Sigmoid colon (tissue), 7 donors: Measurements from ENCODE around the gene CD63. TPM values are rescaled to one million over a fixed set of nuclear protein-coding genes. Genes with fewer than 3 reads are reported as not detected.

Source experiments
- DNase-seq: peaks from one replicate; pipeline ENCODE4 v3.0.0-alpha.2; 2019
- H3K27ac ChIP-seq, 4 donors: fragments of 200-600 bp; sonication (generic); one replicate each; pipeline ENCODE4 v1.5.1; 2016 to 2019; ENCODE audit warnings: mild to moderate bottlenecking in 1 of 4
- H3K27me3 ChIP-seq, 3 donors: fragments of 200-600 bp; sonication (generic); one replicate each; pipeline ENCODE4 v1.5.1; 2019; ENCODE audit warnings: mild to moderate bottlenecking in 1 of 3
- H3K36me3 ChIP-seq, 4 donors: fragments of 200-600 bp; sonication (generic); one replicate each; pipeline ENCODE4 v1.5.1; 2016 to 2019
- H3K4me1 ChIP-seq, 4 donors: fragments of 200-600 bp; sonication (generic); one replicate each; pipeline ENCODE4 v1.5.1; 2017 to 2019
- H3K4me3 ChIP-seq, 4 donors: fragments of 200-600 bp; sonication (generic); one replicate each; pipeline ENCODE4 v1.5.1; 2017 to 2019; ENCODE audit warnings: mild to moderate bottlenecking in 2 of 4, moderate library complexity in 1 of 4
- H3K9me3 ChIP-seq, 4 donors: fragments of 200-600 bp in 3 of 4; sonication (generic) in 3 of 4; one replicate each; pipeline versions ENCODE4 v1.5.1 to v1.6.1; 2013 to 2019
- EP300 ChIP-seq, 4 donors: sonication (generic); formaldehyde crosslinking; IDR thresholded peaks; one replicate each; pipeline ENCODE4 v1.6.1; 2017; ENCODE audit warnings: antibody characterized with exemption in 4 of 4
- POLR2A ChIP-seq, 2 donors: fragments of 450-650 bp; IDR thresholded peaks; one replicate each; pipeline ENCODE4 v1.6.1; 2016; ENCODE audit warnings: antibody characterized with exemption in 2 of 2, mild to moderate bottlenecking in 2 of 2, moderate library complexity in 2 of 2
- POLR2AphosphoS5 ChIP-seq, 4 donors: sonication (generic); formaldehyde crosslinking; IDR thresholded peaks; one replicate each; pipeline ENCODE4 v1.6.1; 2017; ENCODE audit warnings: antibody characterized with exemption in 4 of 4
- WGBS, 2 donors: extraction: QIAGEN DNeasy Blood & Tissue Kit; methylation state at CpG; one replicate each; pipeline ENCODE4 v1.1.7; 2013; 5-methylcytosine and 5-hydroxymethylcytosine counted together
- intact Hi-C: fragments of 100-400 bp; cut with DNase I; formaldehyde crosslinking; loops from one replicate; pipeline ENCODE4 v1.15.1; 2023
- polyA plus RNA-seq, 3 donors: library from polyadenylated mRNA; stranded (reverse); fragments of 200-250 nt; gene quantifications; one replicate each; pipeline ENCODE4 v1.2.3, GENCODE V29; 2013
- total RNA-seq, 4 donors: library from RNA; depleted of rRNA; stranded (reverse); fragments of >200 nt; gene quantifications; one replicate each; pipeline ENCODE4 v1.1.0, GENCODE V29; 2016
- TF ChIP-seq, protein P1 (sequence below), 4 experiments: fragments of 450-650 bp in 3 of 4; fragments of 200-600 bp in 1 of 4; IDR thresholded peaks; one replicate each; pipeline ENCODE4 v1.5.1; 2016 to 2019; ENCODE audit warnings: antibody characterized with exemption in 4 of 4, mild to moderate bottlenecking in 3 of 4, moderate library complexity in 2 of 4
- donor health status: healthy with polysubstance abuse.
- donor health status: Bipolar disorder and iron deficiency.
- donor health status: healthy.

Gene CD63
- total and polyA plus RNA-seq, 7 donors: 450 to 1,058 (median 842) TPM

DNA sequence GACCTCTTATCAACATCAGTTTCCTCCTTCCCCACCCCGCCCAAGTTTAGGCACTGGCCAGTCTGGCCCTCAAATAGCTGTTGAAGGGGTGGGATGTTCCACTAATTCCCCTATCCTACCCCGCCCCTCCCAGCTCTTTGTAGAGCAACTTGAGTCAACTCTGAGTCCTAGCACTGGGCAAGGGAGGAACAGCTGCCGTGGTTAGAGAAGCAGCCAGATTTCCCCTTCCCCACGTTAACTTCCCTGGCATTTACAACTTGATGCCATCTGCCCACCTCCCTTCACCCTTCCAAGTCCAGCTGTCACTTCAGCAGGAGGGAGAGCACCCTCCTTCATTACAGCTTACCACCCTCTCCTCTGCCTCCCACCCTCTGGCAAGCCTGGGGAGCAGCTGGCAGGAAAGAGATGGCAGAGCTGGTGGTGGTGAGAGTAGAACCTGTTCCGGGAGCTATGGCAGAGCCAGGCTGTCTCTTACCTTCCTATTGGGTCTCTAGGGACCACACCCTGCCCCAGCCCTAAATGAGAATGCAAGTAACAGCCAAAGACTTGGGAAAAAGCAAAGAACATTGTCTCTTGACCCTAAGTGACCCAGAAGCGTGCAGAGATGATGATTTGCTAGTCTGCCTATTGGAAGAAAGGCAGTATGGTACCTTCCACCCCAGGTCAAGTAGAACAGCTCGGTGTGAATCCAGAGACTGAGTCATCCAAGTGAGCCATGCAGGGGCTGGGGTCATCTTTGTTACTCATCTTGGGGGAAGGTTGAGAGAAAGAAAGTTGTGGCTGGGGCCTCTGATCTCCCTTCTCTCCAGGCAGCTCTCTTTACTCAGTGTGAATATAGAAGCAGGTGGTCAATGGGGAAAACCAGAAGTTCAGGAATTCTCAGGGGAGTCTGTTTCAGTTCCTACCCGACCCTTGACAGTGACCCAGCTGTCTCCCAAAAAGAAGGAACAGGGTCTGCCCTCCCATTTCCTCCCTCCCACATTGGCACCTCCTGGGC lies 11.5 kb downstream of the CD63 start:
- Histone ChIP-seq H3K36me3 (no peaks in the 10 kb centered on the region), H3K4me3 (peak overlapping the region in 3 of 4 donors; percentile 56 to 63 (median 60)), H3K9me3 (no peaks in the 10 kb centered on the region), H3K27ac (peak overlapping the region; percentile 100), H3K27me3 (no peaks in the 10 kb centered on the region), H3K4me1 (peaks cover 0 to 88% (median 83%) of the 10 kb centered on the region in 4 donors)
- 16 to 34% methylated on average over 8 of the region's 8 CpGs for WGBS, 2 donors
- intact Hi-C loops: no loop called here
- no peak for DNase-seq
- no peak for TF ChIP-seq POLR2A (IDR thresholded peaks at IDR 0.05)
- TF ChIP-seq, protein P1, sequence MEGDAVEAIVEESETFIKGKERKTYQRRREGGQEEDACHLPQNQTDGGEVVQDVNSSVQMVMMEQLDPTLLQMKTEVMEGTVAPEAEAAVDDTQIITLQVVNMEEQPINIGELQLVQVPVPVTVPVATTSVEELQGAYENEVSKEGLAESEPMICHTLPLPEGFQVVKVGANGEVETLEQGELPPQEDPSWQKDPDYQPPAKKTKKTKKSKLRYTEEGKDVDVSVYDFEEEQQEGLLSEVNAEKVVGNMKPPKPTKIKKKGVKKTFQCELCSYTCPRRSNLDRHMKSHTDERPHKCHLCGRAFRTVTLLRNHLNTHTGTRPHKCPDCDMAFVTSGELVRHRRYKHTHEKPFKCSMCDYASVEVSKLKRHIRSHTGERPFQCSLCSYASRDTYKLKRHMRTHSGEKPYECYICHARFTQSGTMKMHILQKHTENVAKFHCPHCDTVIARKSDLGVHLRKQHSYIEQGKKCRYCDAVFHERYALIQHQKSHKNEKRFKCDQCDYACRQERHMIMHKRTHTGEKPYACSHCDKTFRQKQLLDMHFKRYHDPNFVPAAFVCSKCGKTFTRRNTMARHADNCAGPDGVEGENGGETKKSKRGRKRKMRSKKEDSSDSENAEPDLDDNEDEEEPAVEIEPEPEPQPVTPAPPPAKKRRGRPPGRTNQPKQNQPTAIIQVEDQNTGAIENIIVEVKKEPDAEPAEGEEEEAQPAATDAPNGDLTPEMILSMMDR (IDR thresholded peaks at IDR 0.05): no peak
- no peak for TF ChIP-seq POLR2AphosphoS5 (IDR thresholded peaks at IDR 0.05)
- no peak for TF ChIP-seq EP300 (IDR thresholded peaks at IDR 0.05)

DNA sequence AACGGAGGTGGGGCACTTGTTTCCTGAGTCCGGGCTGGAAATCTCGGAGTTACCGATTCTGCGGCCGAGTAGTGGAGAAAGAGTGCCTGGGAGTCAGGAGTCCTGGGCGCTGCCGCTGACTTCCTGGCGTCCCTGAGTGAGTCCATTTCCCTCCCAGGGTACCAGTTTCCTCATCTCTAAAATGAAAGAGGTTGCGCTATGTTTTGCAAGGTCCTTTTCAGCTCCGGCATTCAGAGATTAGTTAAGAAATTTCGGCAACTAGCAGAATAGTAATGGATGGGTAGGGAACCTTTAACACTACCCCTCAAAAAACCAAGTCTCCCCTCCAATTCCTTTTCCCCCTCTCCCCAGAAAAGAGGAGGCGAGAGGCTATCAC lies 12.2 kb downstream of the CD63 start:
- intact Hi-C loops: no loop called here
- WGBS, 2 donors: 1% methylated on average over 13 of the region's 13 CpGs

DNA sequence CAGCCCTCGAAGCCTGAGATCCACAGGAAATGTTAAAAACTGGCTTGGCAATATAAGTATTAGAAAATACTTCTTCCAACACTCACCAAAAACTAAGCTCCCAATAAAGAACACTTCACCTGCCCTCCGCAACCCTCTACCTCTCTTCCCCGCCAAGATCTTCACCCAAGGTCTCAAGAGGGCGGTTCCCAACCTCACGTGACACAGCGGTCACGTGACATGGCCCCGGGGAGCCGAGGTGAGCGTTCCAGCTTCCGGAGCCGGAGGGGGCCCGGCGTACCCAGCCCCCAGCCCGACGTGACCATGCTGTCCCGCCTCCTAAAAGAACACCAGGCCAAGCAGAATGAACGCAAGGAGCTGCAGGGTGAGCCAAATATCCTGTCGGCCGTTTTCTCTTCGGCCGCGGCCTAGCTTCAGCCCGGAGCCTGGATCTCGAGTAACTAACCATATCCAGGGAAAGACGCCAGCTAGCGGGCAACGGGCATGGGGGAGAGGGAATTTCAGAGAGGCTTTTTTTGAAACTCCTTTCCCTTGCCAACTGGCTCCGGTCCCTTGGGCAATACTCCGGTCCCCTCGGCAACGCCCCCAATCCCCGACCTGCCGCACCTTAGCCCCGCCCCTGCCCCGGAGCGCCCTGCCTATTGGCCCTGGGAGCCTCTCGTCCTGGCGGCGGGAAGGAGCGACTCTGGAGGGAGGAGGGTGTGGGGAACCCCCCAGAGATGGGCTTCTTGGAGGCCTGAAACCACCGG lies 12.8 kb downstream of the CD63 start, which contains the start of gene BLOC1S1:
Gene BLOC1S1 (plus strand): TSS at position 214 of the 749 bp plus-strand sequence. CDS start 6 bp downstream, at position 220.
- no peaks in the 10 kb centered on the region for H3K36me3 ChIP-seq
- H3K27me3 ChIP-seq: no peaks in the 10 kb centered on the region
- TF ChIP-seq EP300 (IDR thresholded peaks at IDR 0.05) (peak in 2 of 4 donors; percentile 78 to 86), POLR2AphosphoS5 (IDR thresholded peaks at IDR 0.05) (peak; percentile 83 to 90 (median 85)), POLR2A (IDR thresholded peaks at IDR 0.05) (peak; percentile 42 to 54)
- TF ChIP-seq, protein P1 (IDR thresholded peaks at IDR 0.05): peak in 1 of 4 experiments; percentile 13
- peak within 1 kb of the TSS; percentile 56 to 63 (median 60) for H3K4me3 ChIP-seq
- peaks cover 0 to 87% (median 79%) of the 10 kb centered on the region in 4 donors for H3K4me1 ChIP-seq
- DNase-seq: peak; percentile 98
- WGBS, 2 donors: 0% methylated on average over 42 of the region's 42 CpGs
- no peaks in the 10 kb centered on the region for H3K9me3 ChIP-seq
- intact Hi-C loops: no loop called here
- H3K27ac ChIP-seq: peak within 1 kb of the TSS; percentile 100

More for the DNA sequence above, 12.2 kb downstream of the CD63 start:
- Histone ChIP-seq H3K4me1 (peaks cover 0 to 90% (median 83%) of the 10 kb centered on the region in 4 donors), H3K27ac (peak overlapping the region; percentile 100), H3K27me3 (no peaks in the 10 kb centered on the region), H3K4me3 (peak overlapping the region; percentile 56 to 63 (median 60)), H3K9me3 (no peaks in the 10 kb centered on the region), H3K36me3 (no peaks in the 10 kb centered on the region)
- peak in 1 of 2 donors; percentile 19 for TF ChIP-seq POLR2A (IDR thresholded peaks at IDR 0.05)
- TF ChIP-seq, protein P1 (IDR thresholded peaks at IDR 0.05): no peak
- no peak for DNase-seq

DNA sequence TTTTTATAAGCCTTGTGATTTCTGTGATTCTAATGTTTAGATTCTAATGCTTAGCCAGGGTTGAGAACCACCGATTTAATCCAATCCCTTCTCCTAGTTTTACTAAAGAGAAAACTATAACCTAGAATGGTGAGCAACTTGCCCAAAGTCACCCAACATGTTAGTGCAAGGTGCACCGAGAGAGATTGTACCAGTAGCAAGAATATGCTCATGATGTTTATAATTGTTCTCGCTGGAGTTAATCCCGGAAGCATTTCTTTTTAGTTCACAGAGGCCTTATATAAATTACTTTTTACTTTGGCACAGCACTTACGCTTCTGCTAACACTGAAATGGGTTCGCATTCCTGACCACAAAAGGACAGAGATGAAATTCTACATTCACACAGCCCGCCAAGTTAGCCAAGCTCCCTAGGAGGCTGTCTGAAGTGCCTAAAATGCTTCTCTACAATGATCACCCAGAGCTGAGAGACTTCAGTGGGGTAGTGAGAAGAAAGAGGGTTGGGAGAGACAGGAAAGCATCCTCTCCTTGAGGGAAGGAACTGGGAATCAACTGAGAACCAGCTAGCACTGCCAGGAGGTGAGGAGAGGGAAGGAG lies 13.5 kb downstream of the CD63 start:
- H3K27ac ChIP-seq: peak overlapping the region; percentile 100
- no peaks in the 10 kb centered on the region for H3K9me3 ChIP-seq
- WGBS, 2 donors: 54 to 74% methylated on average over 7 of the region's 7 CpGs
- no peaks in the 10 kb centered on the region for H3K27me3 ChIP-seq
- peak overlapping the region; percentile 56 to 63 (median 60) for H3K4me3 ChIP-seq
- peaks cover 0 to 87% (median 75%) of the 10 kb centered on the region in 4 donors for H3K4me1 ChIP-seq
- DNase-seq: peak; percentile 75
- TF ChIP-seq POLR2A (IDR thresholded peaks at IDR 0.05) (peak in 1 of 2 donors; percentile 39), EP300 (IDR thresholded peaks at IDR 0.05) (peak in 3 of 4 donors; percentile 17 to 59 (median 51)), POLR2AphosphoS5 (IDR thresholded peaks at IDR 0.05) (peak; percentile 51 to 73 (median 66))
- TF ChIP-seq, protein P1 (IDR thresholded peaks at IDR 0.05): no peak
- H3K36me3 ChIP-seq: no peaks in the 10 kb centered on the region
- intact Hi-C loops: no loop called here
